ENCODE measurements around the gene CPNE6. TPM values are rescaled to one million over a fixed set of nuclear protein-coding genes. Genes with fewer than 3 reads are reported as not detected.

The CPNE6 gene
- total and polyA plus RNA-seq, 2 donors (not counting 1 experiment from before 2014, with no cell fraction given) = not detected

GRCh38 chr14:24110523-24110922 is 39.2 kb downstream of the CPNE6 start:
- no CpG with 5 or more reads among the region's 1 CpG for WGBS (ENCODE audit: insufficient coverage)
- DNase-seq (no peak), ATAC-seq (ENCODE audit: low read depth) (no peak)
- Mint-ChIP-seq H3K9me3 (ENCODE audit: insufficient read depth) (no peaks in the 10 kb centered on the region), H3K27ac (no peak overlapping the region), H3K4me3 (no peak overlapping the region), H3K27me3 (no peaks in the 10 kb centered on the region), H3K4me1 (peaks cover 19% of the 10 kb centered on the region)
- Histone ChIP-seq H3K36me3 (replicated peaks in 1 of 2; ENCODE audit: control extremely low read depth in 1 of 2, control insufficient read depth in 1 of 2, extremely low read depth in 1 of 2, insufficient read depth in 2 of 2, low read length in 1 of 2) (no peaks in the 10 kb centered on the region), H3K4me1 (ENCODE audit: control insufficient read depth in 2 of 2, insufficient read depth in 2 of 2, low read length in 2 of 2) (peaks cover 12 to 20% of the 10 kb centered on the region in 2 donors), H3K9me3 (ENCODE audit: control extremely low read depth in 1 of 3, control insufficient read depth in 2 of 3, insufficient read depth in 1 of 3, low read length in 2 of 3) (no peaks in the 10 kb centered on the region), H3K4me3 (ENCODE audit: control extremely low read depth in 1 of 5, extremely low read depth in 1 of 5, insufficient read depth in 1 of 5, low read depth in 2 of 5, low read length in 4 of 5) (no peak overlapping the region), H4K20me1 (ENCODE audit: control insufficient read depth, insufficient read depth, low read length, poor library complexity, severe bottlenecking) (peaks cover 4% of the 10 kb centered on the region), H2AFZ (ENCODE audit: insufficient read depth, low read depth, low read length, poor library complexity, severe bottlenecking) (no peak overlapping the region), H3K27ac (ENCODE audit: low read length in 2 of 2) (no peak overlapping the region), H3K9ac (ENCODE audit: low read length) (no peak overlapping the region), H3K4me2 (replicated peaks; ENCODE audit: low read depth, low read length, poor library complexity, severe bottlenecking) (no peak overlapping the region), H3K27me3 (replicated peaks in 1 of 4; ENCODE audit: control extremely low read depth in 1 of 4, control insufficient read depth in 3 of 4, insufficient read depth in 4 of 4, low read length in 3 of 4) (no peaks in the 10 kb centered on the region), H3K79me2 (ENCODE audit: control insufficient read depth, insufficient read depth, low read length) (peaks cover 32% of the 10 kb centered on the region)
- CTCF ChIA-PET = interaction anchor here (0.7 to 11.7 kb wide), 21 partner anchors 10 to 321 kb away, joined by 3 to 292 read pairs (median 5); partner anchors contain the start of genes CARMIL3, DHRS1, IRF9 and NOP9
- POLR2A ChIA-PET = interaction anchor here (0.6 to 4.1 kb wide), 2 partner anchors 11 to 16 kb away, joined by 5 to 23 read pairs; partner anchors contain the start of gene PCK2
- TF ChIP-seq, protein P1, sequence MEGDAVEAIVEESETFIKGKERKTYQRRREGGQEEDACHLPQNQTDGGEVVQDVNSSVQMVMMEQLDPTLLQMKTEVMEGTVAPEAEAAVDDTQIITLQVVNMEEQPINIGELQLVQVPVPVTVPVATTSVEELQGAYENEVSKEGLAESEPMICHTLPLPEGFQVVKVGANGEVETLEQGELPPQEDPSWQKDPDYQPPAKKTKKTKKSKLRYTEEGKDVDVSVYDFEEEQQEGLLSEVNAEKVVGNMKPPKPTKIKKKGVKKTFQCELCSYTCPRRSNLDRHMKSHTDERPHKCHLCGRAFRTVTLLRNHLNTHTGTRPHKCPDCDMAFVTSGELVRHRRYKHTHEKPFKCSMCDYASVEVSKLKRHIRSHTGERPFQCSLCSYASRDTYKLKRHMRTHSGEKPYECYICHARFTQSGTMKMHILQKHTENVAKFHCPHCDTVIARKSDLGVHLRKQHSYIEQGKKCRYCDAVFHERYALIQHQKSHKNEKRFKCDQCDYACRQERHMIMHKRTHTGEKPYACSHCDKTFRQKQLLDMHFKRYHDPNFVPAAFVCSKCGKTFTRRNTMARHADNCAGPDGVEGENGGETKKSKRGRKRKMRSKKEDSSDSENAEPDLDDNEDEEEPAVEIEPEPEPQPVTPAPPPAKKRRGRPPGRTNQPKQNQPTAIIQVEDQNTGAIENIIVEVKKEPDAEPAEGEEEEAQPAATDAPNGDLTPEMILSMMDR (IDR thresholded peaks at IDR 0.05) = no peak
- no peak for TF ChIP-seq EZH2 (IDR thresholded peaks at IDR 0.05; ENCODE audit: borderline replicate concordance, insufficient read depth, low read depth, low read length, poor library complexity, severe bottlenecking)
- intact Hi-C loops (cut with micrococcal nuclease) = loop anchor here (10.0 kb wide), 1 partner anchor 556 kb away; the partner anchor contains the start of genes THTPA and ZFHX2

DNA sequence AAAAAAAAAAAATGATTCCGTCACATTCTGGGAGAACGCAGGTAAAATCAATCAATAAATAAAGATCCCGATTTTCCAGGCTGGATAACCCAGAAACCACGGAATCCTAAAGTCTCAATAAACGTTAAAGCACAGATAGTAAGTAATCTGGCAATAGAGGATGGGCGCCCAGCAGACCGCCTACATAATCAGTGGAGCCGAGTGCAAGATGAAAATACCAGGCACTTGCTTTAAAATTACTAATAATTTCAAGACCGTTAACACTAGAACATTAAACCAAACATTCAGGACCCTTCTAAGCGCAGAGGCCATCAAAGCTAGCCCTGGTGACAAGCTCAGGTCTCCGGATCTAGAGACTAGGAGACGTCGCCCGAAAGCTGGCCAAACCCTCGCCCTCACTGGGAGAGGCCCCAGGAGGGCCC is 42.0 kb downstream of the CPNE6 start:
- intact Hi-C loops (cut with micrococcal nuclease) = loop anchor here (10.0 kb wide), 1 partner anchor 559 kb away; the partner anchor contains the start of genes THTPA and ZFHX2
- H3K4me3 Mint-ChIP-seq = peak overlapping the region; percentile 93
- TF ChIP-seq, protein P1 (IDR thresholded peaks at IDR 0.05) = no peak
- TF ChIP-seq EZH2 (IDR thresholded peaks at IDR 0.05; ENCODE audit: borderline replicate concordance, insufficient read depth, low read depth, low read length, poor library complexity, severe bottlenecking) = no peak
- no peaks in the 10 kb centered on the region for H3K27me3 Mint-ChIP-seq
- CTCF ChIA-PET = interaction anchor here (1.0 to 4.1 kb wide), 15 partner anchors 8 to 318 kb away, joined by 3 to 37 read pairs (median 9); partner anchors contain the start of genes EMC9, IRF9, MDP1 and PCK2
- H3K27ac ChIP-seq (ENCODE audit: low read length in 2 of 2) = peak overlapping the region; percentile 99 to 100
- peaks cover 13% of the 10 kb centered on the region for H4K20me1 ChIP-seq (ENCODE audit: control insufficient read depth, insufficient read depth, low read length, poor library complexity, severe bottlenecking)
- 7% methylated on average over 9 of the region's 15 CpGs for WGBS (ENCODE audit: insufficient coverage)
- POLR2A ChIA-PET = interaction anchor here (0.5 to 2.9 kb wide), 10 partner anchors 19 to 129 kb away, joined by 3 to 49 read pairs (median 22); partner anchors contain the start of genes EMC9, IRF9, PCK2 and PSME1
- peak overlapping the region; percentile 88 to 99 (median 97) for H3K4me3 ChIP-seq (ENCODE audit: control extremely low read depth in 1 of 5, extremely low read depth in 1 of 5, insufficient read depth in 1 of 5, low read depth in 2 of 5, low read length in 4 of 5)
- no peaks in the 10 kb centered on the region for H3K9me3 ChIP-seq (ENCODE audit: control extremely low read depth in 1 of 3, control insufficient read depth in 2 of 3, insufficient read depth in 1 of 3, low read length in 2 of 3)
- H3K9ac ChIP-seq (ENCODE audit: low read length) = peak overlapping the region; percentile 98
- peak overlapping the region; percentile 100 for H3K27ac Mint-ChIP-seq
- no peak for ATAC-seq (ENCODE audit: low read depth)
- no peaks in the 10 kb centered on the region for H3K9me3 Mint-ChIP-seq (ENCODE audit: insufficient read depth)
- peaks cover 48% of the 10 kb centered on the region for H3K79me2 ChIP-seq (ENCODE audit: control insufficient read depth, insufficient read depth, low read length)
- H3K4me1 Mint-ChIP-seq = peaks cover 33% of the 10 kb centered on the region
- H3K27me3 ChIP-seq (replicated peaks in 1 of 4; ENCODE audit: control extremely low read depth in 1 of 4, control insufficient read depth in 3 of 4, insufficient read depth in 4 of 4, low read length in 3 of 4) = no peaks in the 10 kb centered on the region
- H2AFZ ChIP-seq (ENCODE audit: insufficient read depth, low read depth, low read length, poor library complexity, severe bottlenecking) = peak overlapping the region; percentile 82
- DNase-seq = no peak
- peaks cover 24 to 34% of the 10 kb centered on the region in 2 donors for H3K4me1 ChIP-seq (ENCODE audit: control insufficient read depth in 2 of 2, insufficient read depth in 2 of 2, low read length in 2 of 2)
- H3K4me2 ChIP-seq (replicated peaks; ENCODE audit: low read depth, low read length, poor library complexity, severe bottlenecking) = peak overlapping the region; percentile 95
- H3K36me3 ChIP-seq (replicated peaks in 1 of 2; ENCODE audit: control extremely low read depth in 1 of 2, control insufficient read depth in 1 of 2, extremely low read depth in 1 of 2, insufficient read depth in 2 of 2, low read length in 1 of 2) = peaks cover 0 to 18% of the 10 kb centered on the region in 2 experiments

Measured in B cell (primary cell).